K562 (cell line): ENCODE results near the gene PTPN14. TPM values are rescaled to one million over a fixed set of nuclear protein-coding genes. Genes with fewer than 3 reads are reported as not detected.

Source experiments
- ATAC-seq: fragments of 200-7000 bp; cut with Tn5 transposase; 3 replicates; pipeline ENCODE4 v1.9.1; 2020; ENCODE audit warnings: moderate library complexity
- BruUV-seq: library from RNA; stranded (reverse); fragments of 400-500 nt; replicated peaks from 2 replicates; lab custom pipeline; 2021; lab: Mats Ljungman, UMichigan
- CTCF ChIA-PET: fragments of 300-600 bp; formaldehyde crosslinking; extraction: SDS; loops from one replicate; lab custom pipeline; 2021; ENCODE audit warnings: low intra/inter-chr PET ratio; lab: Yijun Ruan, JAX
- POLR2A ChIA-PET: fragments of 300-600, 350-650 bp; sonication (Branson Sonifier 250); formaldehyde crosslinking; extraction: SDS; loops from one replicate; lab custom pipeline; 2021; ENCODE audit warnings: antibody characterized with exemption, inconsistent platforms; lab: Yijun Ruan, JAX
- DNase-seq, 4 experiments: peaks; one replicate each; pipeline versions ENCODE4 v3.0.0 to v3.0.0-alpha.2; 2011 to 2018; ENCODE audit warnings: low spot score in 3 of 4, mixed read lengths in 3 of 4; ENCODE audit errors: extremely low read depth in 1 of 4
- FAIRE-seq: peaks from 2 replicates; lab custom pipeline; 2011; peaks lifted over from hg19 to GRCh38; lab: Jason Lieb, UNC
- H2AFZ ChIP-seq: 2 replicates; pipeline ENCODE4 v1.6.0; 2011; ENCODE audit warnings: low read depth, low read length, control low read depth, inconsistent platforms
- H3K27ac ChIP-seq: fragments of 200-600 bp; 3 replicates; pipeline ENCODE4 v1.8.0; 2011; ENCODE audit warnings: low read depth, mild to moderate bottlenecking, control low read depth, inconsistent platforms, low read length, moderate library complexity, mixed read lengths; ENCODE audit errors: extremely low read depth
- H3K27me3 ChIP-seq, 2 experiments: fragments of 300-600 bp in 1 of 2; 2 replicates in 1 of 2; 3 replicates in 1 of 2; pipeline versions ENCODE4 v1.6.0 to v1.8.0; 2011; ENCODE audit warnings: inconsistent platforms in 2 of 2, low read length in 2 of 2, mild to moderate bottlenecking in 1 of 2, mixed read lengths in 1 of 2, moderate library complexity in 1 of 2; ENCODE audit not compliant: control insufficient read depth in 2 of 2, insufficient read depth in 2 of 2
- H3K36me3 ChIP-seq: fragments of 300-600 bp; 3 replicates; pipeline ENCODE4 v1.8.0; 2011; ENCODE audit warnings: mild to moderate bottlenecking, low read length, inconsistent platforms; ENCODE audit not compliant: control insufficient read depth, insufficient read depth
- H3K4me1 ChIP-seq, 2 experiments: fragments of 200-600 bp in 1 of 2; replicated peaks in 1 of 2; 2 replicates in 1 of 2; 3 replicates in 1 of 2; pipeline versions ENCODE4 v1.5.1 to v1.8.0; 2011; ENCODE audit warnings: inconsistent platforms in 2 of 2, low read length in 2 of 2, mild to moderate bottlenecking in 1 of 2, mixed read lengths in 1 of 2, moderate library complexity in 1 of 2; ENCODE audit not compliant: control insufficient read depth in 2 of 2, insufficient read depth in 2 of 2
- H3K4me2 ChIP-seq: 2 replicates; pipeline ENCODE4 v1.6.1; 2011; ENCODE audit warnings: low read length, control low read depth, inconsistent platforms, mixed read lengths; ENCODE audit not compliant: insufficient read depth
- H3K4me3 ChIP-seq: fragments of 200-600 bp; sonication (generic), shearing (Covaris generic); 2 replicates; pipeline ENCODE4 v1.5.1; 2016; ENCODE audit warnings: control low read depth, inconsistent platforms
- H3K79me2 ChIP-seq: fragments of 200-600 bp; 3 replicates; pipeline ENCODE4 v1.8.0; 2011; ENCODE audit warnings: low read length, inconsistent platforms; ENCODE audit not compliant: control insufficient read depth, insufficient read depth
- H3K9ac ChIP-seq, 2 experiments: 2 replicates each; pipeline versions ENCODE4 v1.6.0 to v1.6.1; 2011; ENCODE audit warnings: low read depth in 2 of 2, low read length in 2 of 2, control low read depth in 1 of 2, inconsistent platforms in 1 of 2, mild to moderate bottlenecking in 1 of 2, mixed read lengths in 1 of 2; ENCODE audit not compliant: insufficient read depth in 1 of 2
- H3K9me1 ChIP-seq: one replicate; pipeline ENCODE4 v1.6.0; 2011; ENCODE audit warnings: inconsistent platforms, mild to moderate bottlenecking, low read length, moderate library complexity; ENCODE audit not compliant: control insufficient read depth, insufficient read depth
- H3K9me3 ChIP-seq: replicated peaks from 2 replicates; pipeline ENCODE4 v1.5.1; 2011; ENCODE audit warnings: low read depth, low read length, inconsistent platforms; ENCODE audit not compliant: control insufficient read depth, insufficient read depth
- H4K20me1 ChIP-seq: replicated peaks from 2 replicates; pipeline ENCODE4 v1.6.1; 2011; ENCODE audit warnings: low read length, inconsistent platforms, mixed read lengths; ENCODE audit not compliant: control insufficient read depth, insufficient read depth
- CSDE1 ChIP-seq, 2 experiments: fragments of 450-650 bp; IDR thresholded peaks; 2 replicates each; pipeline ENCODE4 v1.6.1; 2016; ENCODE audit warnings: mild to moderate bottlenecking in 1 of 2
- E4F1 ChIP-seq: fragments of 250-450 bp; sonication (Bioruptor Pico); IDR thresholded peaks from 2 replicates; pipeline ENCODE4 v1.5.0; 2021; ENCODE audit warnings: mild to moderate bottlenecking, borderline replicate concordance
- ELF2 ChIP-seq: fragments of 250-450 bp; sonication (Bioruptor Pico); IDR thresholded peaks from 2 replicates; pipeline ENCODE4 v1.5.0; 2021; ENCODE audit warnings: mild to moderate bottlenecking
- FOSL1 ChIP-seq: fragments of 200-800 bp; sonication (Bioruptor generic); conservative IDR thresholded peaks from 2 replicates; pipeline ENCODE4 v1.6.1; 2016; ENCODE audit warnings: missing genetic modification characterization, missing compliant biosample characterization
- HOMEZ ChIP-seq: fragments of 250-450 bp; sonication (Bioruptor Pico); IDR thresholded peaks from 2 replicates; pipeline ENCODE4 v1.4.0; 2020; ENCODE audit warnings: mild to moderate bottlenecking, moderate library complexity
- PYGO2 ChIP-seq: fragments of 450-650 bp; IDR thresholded peaks from 2 replicates; pipeline ENCODE4 v1.6.1; 2016; ENCODE audit warnings: mild to moderate bottlenecking, missing genetic modification characterization, moderate library complexity, missing compliant biosample characterization
- RBM34 ChIP-seq: fragments of 200-400 bp; formaldehyde crosslinking; IDR thresholded peaks from 2 replicates; pipeline ENCODE4 v1.6.1; 2018; ENCODE audit warnings: low read length, borderline replicate concordance; ENCODE audit not compliant: insufficient read depth
- ZBTB8A ChIP-seq: fragments of 450-650 bp; IDR thresholded peaks from 2 replicates; pipeline ENCODE4 v1.6.1; 2018; ENCODE audit warnings: mild to moderate bottlenecking, moderate library complexity; ENCODE audit not compliant: partially characterized antibody
- ZNF277 ChIP-seq: fragments of 250-450 bp; sonication (Bioruptor Pico); IDR thresholded peaks from 2 replicates; pipeline ENCODE4 v1.8.0; 2022; ENCODE audit warnings: inconsistent platforms, mild to moderate bottlenecking, moderate library complexity, borderline replicate concordance
- ZNF431 ChIP-seq: sonication (generic); formaldehyde crosslinking; IDR thresholded peaks from 2 replicates; pipeline ENCODE4 v1.8.0; 2022; ENCODE audit warnings: mild to moderate bottlenecking, missing genetic modification reagents
- ZNF639 ChIP-seq, 2 experiments: fragments of 200-800 bp in 1 of 2; sonication (Bioruptor generic) in 1 of 2; sonication (generic) in 1 of 2; formaldehyde crosslinking in 1 of 2; IDR thresholded peaks in 1 of 2; conservative IDR thresholded peaks in 1 of 2; 2 replicates each; pipeline versions ENCODE4 v1.5.0 to v1.6.1; 2016 to 2020; ENCODE audit warnings: missing compliant biosample characterization in 1 of 2, missing genetic modification characterization in 1 of 2, missing genetic modification reagents in 1 of 2
- WGBS: fragments of 100-300 bp; shearing (Covaris generic); methylation state at CpG from one replicate; pipeline ENCODE4 v1.1.6; 2016; ENCODE audit warnings: low coverage, mixed read lengths; ENCODE audit not compliant: insufficient coverage; ENCODE audit errors: missing lambda C conversion rate; 5-methylcytosine and 5-hydroxymethylcytosine counted together
- in situ Hi-C: fragments of 300-500 bp; cut with MboI; formaldehyde crosslinking; loops from 4 replicates; pipeline ENCODE4 v1.15.0; 2018; ENCODE audit warnings: inconsistent platforms, mixed read lengths
- intact Hi-C: fragments of 100-400 bp; cut with micrococcal nuclease; formaldehyde crosslinking; loops from 2 replicates; pipeline ENCODE4 v1.14.2; 2022
- polyA plus RNA-seq, 8 experiments: library from polyadenylated mRNA; depleted of rRNA in 4 of 8; stranded (reverse) in 5 of 8; unstranded in 3 of 8; fragments of >200 nt; fragmentation: Nextera tagmentation in 2 of 8; fragmentation: Illumina TruSeq in 1 of 8; extraction: Ambion mirVana in 2 of 8; extraction: Trizol in 1 of 8; gene quantifications; 2 replicates each; pipeline versions ENCODE4 v1.2.1 to v1.2.3, GENCODE V29; 2011 to 2014; ENCODE audit warnings: inconsistent platforms in 1 of 8, missing spikeins in 1 of 8
- total RNA-seq, 7 experiments: library from RNA; depleted of rRNA in 6 of 7; stranded (reverse); fragments of >200 nt in 6 of 7; fragmentation: Illumina TruSeq in 2 of 7; extraction: Trizol in 2 of 7; gene quantifications; 2 replicates each; pipeline versions ENCODE4 v1.2.1 to v1.2.3, GENCODE V29; 2011 to 2021; ENCODE audit warnings: low replicate concordance in 1 of 7

Gene PTPN14
- total and polyA plus RNA-seq, 9 of the 15 experiments (the other 6 are each of a cell fraction or from before 2014, with no cell fraction given): 0.01 to 0.29 (median 0.04) TPM; not detected in 6

GRCh38 chr1:214549604-214550003, 1.8 kb downstream of the PTPN14 start (continued):
- TF ChIP-seq E4F1 (CRISPR knock-in tag) (no peak), PYGO2 (no peak), ELF2 (CRISPR knock-in tag) (no peak)

GRCh38 chr1:214548988-214549387, 2.4 kb downstream of the PTPN14 start:
- intact Hi-C loops: no loop called here
- WGBS: 0% methylated on average over 2 of the region's 2 CpGs
- Histone ChIP-seq H2AFZ (no peak overlapping the region), H3K27me3 (peaks cover 31 to 41% of the 10 kb centered on the region in 2 experiments), H4K20me1 (no peaks in the 10 kb centered on the region), H3K9ac (no peak overlapping the region), H3K4me3 (no peak overlapping the region), H3K36me3 (no peaks in the 10 kb centered on the region), H3K79me2 (no peaks in the 10 kb centered on the region), H3K9me3 (no peaks in the 10 kb centered on the region), H3K9me1 (no peaks in the 10 kb centered on the region), H3K4me1 (peaks cover 0 to 13% of the 10 kb centered on the region in 2 experiments; a peak in 1 of 5 replicates), H3K4me2 (no peak overlapping the region), H3K27ac (no peak overlapping the region)
- no peak for ATAC-seq
- BruUV-seq: no TSS peak
- in situ Hi-C loops: no loop called here
- ChIA-PET CTCF (no interaction called here), POLR2A (no interaction called here)
- no peak for DNase-seq
- no peak for FAIRE-seq
- TF ChIP-seq ZNF277: no peak
- no peak for TF ChIP-seq FOSL1 (tag)
- no peak for TF ChIP-seq ZNF431 (CRISPR knock-in tag)
- no peak for TF ChIP-seq ZNF639 (CRISPR knock-in tag; conservative IDR thresholded peaks at IDR 0.05 in 1 of 2, IDR thresholded peaks at IDR 0.05 in 1 of 2)
- no peak for TF ChIP-seq HOMEZ (CRISPR knock-in tag)
- TF ChIP-seq CSDE1 (IDR thresholded peaks at IDR 0.05): no peak
- no peak for TF ChIP-seq RBM34
- no peak for TF ChIP-seq ZBTB8A
